Measurements from ENCODE around the gene GSTP1. TPM values are rescaled to one million over a fixed set of nuclear protein-coding genes. Genes with fewer than 3 reads are reported as not detected.
"Not testable (repeated sequence)": the region's sequence is repeated elsewhere in the genome, so short reads cannot be mapped to it uniquely, and the experiment has no call there.

GSTP1 gene
- total RNA-seq, 1 donor from 2014 or later, result 329 TPM

- ATAC-seq; DNase-seq (ENCODE audit: low spot score); intact Hi-C loops (cut with DNase I): not testable (repeated sequence)
These were observed 5.3 kb downstream of the GSTP1 start for GRCh38 chr11:67588899-67589415.

- intact Hi-C loops (cut with DNase I), result no loop called here
- ATAC-seq (no peak), DNase-seq (ENCODE audit: low spot score) (no peak)
These were observed 9.4 kb downstream of the GSTP1 start for GRCh38 chr11:67592880-67593564.

- ATAC-seq, result no peak
- intact Hi-C loops (cut with DNase I), result no loop called here
These were observed 9.9 kb downstream of the GSTP1 start for GRCh38 chr11:67593565-67593905.

GRCh38 chr11:67594480-67594879, 10.9 kb downstream of the GSTP1 start:
- ATAC-seq, result no peak

More at GRCh38 chr11:67593565-67593905, 9.9 kb downstream of the GSTP1 start:
- DNase-seq (ENCODE audit: low spot score), result no peak

GRCh38 chr11:67596753-67597300, 13.2 kb downstream of the GSTP1 start:
- intact Hi-C loops (cut with DNase I), result no loop called here
- no peak for ATAC-seq
- DNase-seq (ENCODE audit: low spot score), result no peak

More at GRCh38 chr11:67594480-67594879, 10.9 kb downstream of the GSTP1 start:
- intact Hi-C loops (cut with DNase I), result no loop called here
- DNase-seq (ENCODE audit: low spot score), result no peak

- ATAC-seq; DNase-seq (ENCODE audit: low spot score); intact Hi-C loops (cut with DNase I): not testable (repeated sequence)
These were observed 13.8 kb downstream of the GSTP1 start for GRCh38 chr11:67597458-67597857.

- peak; percentile 48 for DNase-seq (ENCODE audit: low spot score)
- intact Hi-C loops (cut with DNase I); ATAC-seq: not testable (repeated sequence)
These were observed 14.4 kb downstream of the GSTP1 start for GRCh38 chr11:67597963-67598362.

- ATAC-seq (no peak), DNase-seq (ENCODE audit: low spot score) (no peak)
- intact Hi-C loops (cut with DNase I), result no loop called here
These were observed 15.5 kb downstream of the GSTP1 start for GRCh38 chr11:67599149-67599548.

- ATAC-seq (no peak), DNase-seq (ENCODE audit: low spot score) (peak; percentile 39)
- intact Hi-C loops (cut with DNase I), result no loop called here
These were observed 16.9 kb downstream of the GSTP1 start for GRCh38 chr11:67600324-67601029.

- intact Hi-C loops (cut with DNase I), result no loop called here
- DNase-seq (ENCODE audit: low spot score), result no peak
- no peak for ATAC-seq
These were observed 17.5 kb downstream of the GSTP1 start for GRCh38 chr11:67601098-67601497.

GRCh38 chr11:67604119-67604518, 20.5 kb downstream of the GSTP1 start:
- DNase-seq (ENCODE audit: low spot score); ATAC-seq; intact Hi-C loops (cut with DNase I): not testable (repeated sequence)

GRCh38 chr11:67604815-67605214, 21.2 kb downstream of the GSTP1 start:
- DNase-seq (ENCODE audit: low spot score), result no peak
- no peak for ATAC-seq
- intact Hi-C loops (cut with DNase I), result no loop called here

- intact Hi-C loops (cut with DNase I), result no loop called here
- ATAC-seq (no peak), DNase-seq (ENCODE audit: low spot score) (no peak)
These were observed 21.8 kb downstream of the GSTP1 start for GRCh38 chr11:67605231-67606011.

- intact Hi-C loops (cut with DNase I), result no loop called here
- DNase-seq (ENCODE audit: low spot score), result peak; percentile 62
- peak; percentile 41 for ATAC-seq
These were observed 22.5 kb downstream of the GSTP1 start for GRCh38 chr11:67606093-67606491.

- ATAC-seq (peak; percentile 99), DNase-seq (ENCODE audit: low spot score) (peak; percentile 98)
- intact Hi-C loops (cut with DNase I), result no loop called here
These were observed 23.1 kb downstream of the GSTP1 start, which contains the start of gene NDUFV1 for GRCh38 chr11:67606492-67607295. Gene NDUFV1 (plus strand): TSS chr11:67606936. CDS start chr11:67607005, 69 bp downstream.

GRCh38 chr11:67607507-67607906, 23.9 kb downstream of the GSTP1 start:
- DNase-seq (ENCODE audit: low spot score) (no peak), ATAC-seq (no peak)
- intact Hi-C loops (cut with DNase I), result no loop called here

- intact Hi-C loops (cut with DNase I), result no loop called here
- DNase-seq (ENCODE audit: low spot score) (no peak), ATAC-seq (no peak)
These were observed 24.9 kb downstream of the GSTP1 start for GRCh38 chr11:67608486-67608885.

GRCh38 chr11:67609316-67609715, 25.7 kb downstream of the GSTP1 start:
- intact Hi-C loops (cut with DNase I), result no loop called here
- DNase-seq (ENCODE audit: low spot score) (no peak), ATAC-seq (no peak)
